Kidney (tissue), 14 donors: ENCODE data around the gene KRTAP5-11. TPM values are rescaled to one million over a fixed set of nuclear protein-coding genes. Genes with fewer than 3 reads are reported as not detected.

Experiments
- DNase-seq, 5 donors: peaks; one replicate each; pipeline ENCODE4 v3.0.0-alpha.2; 2013 to 2020
- FAIRE-seq: peaks from 2 replicates; lab custom pipeline; 2012; peaks lifted over from hg19 to GRCh38; lab: Jason Lieb, UNC
- H3K27ac ChIP-seq, 2 donors: one replicate each; pipeline ENCODE4 v1.7.0; 2013; ENCODE audit warnings: low read depth in 2 of 2, low read length in 2 of 2, inconsistent platforms in 1 of 2
- H3K27me3 ChIP-seq: one replicate; pipeline ENCODE4 v1.7.1; 2013; ENCODE audit warnings: low read length, inconsistent platforms; ENCODE audit not compliant: control insufficient read depth, insufficient read depth
- H3K36me3 ChIP-seq, 3 donors: one replicate each; pipeline versions ENCODE4 v1.7.0 to v1.7.1; 2013; ENCODE audit warnings: low read length in 3 of 3, control low read depth in 1 of 3, inconsistent platforms in 1 of 3; ENCODE audit not compliant: insufficient read depth in 3 of 3, control insufficient read depth in 2 of 3
- H3K4me1 ChIP-seq, 3 donors: one replicate each; pipeline versions ENCODE4 v1.7.0 to v1.7.1; 2013; ENCODE audit warnings: low read length in 3 of 3, inconsistent platforms in 1 of 3, low read depth in 1 of 3; ENCODE audit not compliant: control insufficient read depth in 2 of 3, insufficient read depth in 2 of 3
- H3K4me3 ChIP-seq, 3 donors: one replicate each; pipeline versions ENCODE4 v1.7.0 to v1.8.1; 2013; ENCODE audit warnings: low read length in 3 of 3, control low read depth in 1 of 3, inconsistent platforms in 1 of 3
- H3K9ac ChIP-seq, 3 donors: one replicate each; pipeline versions ENCODE4 v1.7.0 to v1.7.1; 2013; ENCODE audit warnings: low read length in 3 of 3, control low read depth in 1 of 3, inconsistent platforms in 1 of 3
- H3K9me3 ChIP-seq, 3 donors: one replicate each; pipeline versions ENCODE4 v1.7.0 to v1.7.1; 2013; ENCODE audit warnings: low read length in 3 of 3, control low read depth in 1 of 3, inconsistent platforms in 1 of 3; ENCODE audit not compliant: control insufficient read depth in 2 of 3, insufficient read depth in 1 of 3
- intact Hi-C: fragments of 100-400 bp; cut with DNase I; formaldehyde crosslinking; loops from one replicate; pipeline ENCODE4 v1.11.1; 2022
- polyA plus RNA-seq: library from polyadenylated mRNA; stranded (reverse); fragments of 350-450 nt; fragmentation: Illumina TruSeq; extraction: RNeasy Lipid Tissue Mini Kit (QIAGEN cat#74804); gene quantifications from one replicate; pipeline ENCODE4 v1.2.3, GENCODE V29; 2014; ENCODE audit warnings: low read depth, low replicate concordance; ENCODE audit not compliant: insufficient read depth
- total RNA-seq: library from RNA; stranded (reverse); fragmentation: NEBNext Ultra II Directional; extraction: Animal tissue kit (Norgen Biotek cat#: 25700); gene quantifications from one replicate; pipeline ENCODE4 v1.2.1, GENCODE V29; 2021
- TF ChIP-seq, protein P1 (sequence below): IDR thresholded peaks from 3 replicates; pipeline ENCODE4 v1.5.1; 2012; ENCODE audit warnings: mild to moderate bottlenecking, moderate library complexity, borderline replicate concordance; ENCODE audit not compliant: insufficient read depth; ENCODE audit errors: extremely low read depth
- donor health status: control.
- donor health status: control.
- donor health status: control.
- donor health status: control.
- donor health status: control.
- donor health status: DM: yes; HTN: yes; CAD: no.
- donor health status: Normal renal cell carcinoma (clear cell type).

The KRTAP5-11 gene
- total and polyA plus RNA-seq, 2 donors from 2014 or later: not detected

DNA sequence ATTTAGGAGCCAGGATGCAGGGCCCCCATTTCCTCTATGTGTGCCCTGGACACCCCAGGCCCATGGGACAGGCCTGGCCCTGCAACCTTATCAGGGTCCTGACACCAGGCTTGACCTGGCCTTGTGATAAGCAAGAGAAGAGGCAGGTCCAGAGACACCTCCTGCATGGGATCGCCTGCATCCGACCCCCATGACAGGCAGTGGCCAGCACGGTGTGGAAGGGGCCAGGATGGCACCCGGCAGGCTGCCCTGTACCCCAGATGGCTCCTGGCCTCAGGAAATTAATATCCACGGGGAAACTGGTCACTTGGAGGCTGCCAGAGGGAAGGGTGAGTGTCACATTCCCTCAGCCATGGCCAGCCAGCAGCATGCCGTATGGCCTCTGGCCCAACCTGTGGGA is 27.7 kb downstream of the KRTAP5-11 start:
- Histone ChIP-seq H3K9me3 (no peaks in the 10 kb centered on the region), H3K9ac (no peak overlapping the region), H3K27ac (no peak overlapping the region), H3K4me3 (no peak overlapping the region), H3K27me3 (no peaks in the 10 kb centered on the region), H3K4me1 (no peaks in the 10 kb centered on the region), H3K36me3 (no peaks in the 10 kb centered on the region)
- DNase-seq (no peak), FAIRE-seq (no peak)
- TF ChIP-seq, protein P1, sequence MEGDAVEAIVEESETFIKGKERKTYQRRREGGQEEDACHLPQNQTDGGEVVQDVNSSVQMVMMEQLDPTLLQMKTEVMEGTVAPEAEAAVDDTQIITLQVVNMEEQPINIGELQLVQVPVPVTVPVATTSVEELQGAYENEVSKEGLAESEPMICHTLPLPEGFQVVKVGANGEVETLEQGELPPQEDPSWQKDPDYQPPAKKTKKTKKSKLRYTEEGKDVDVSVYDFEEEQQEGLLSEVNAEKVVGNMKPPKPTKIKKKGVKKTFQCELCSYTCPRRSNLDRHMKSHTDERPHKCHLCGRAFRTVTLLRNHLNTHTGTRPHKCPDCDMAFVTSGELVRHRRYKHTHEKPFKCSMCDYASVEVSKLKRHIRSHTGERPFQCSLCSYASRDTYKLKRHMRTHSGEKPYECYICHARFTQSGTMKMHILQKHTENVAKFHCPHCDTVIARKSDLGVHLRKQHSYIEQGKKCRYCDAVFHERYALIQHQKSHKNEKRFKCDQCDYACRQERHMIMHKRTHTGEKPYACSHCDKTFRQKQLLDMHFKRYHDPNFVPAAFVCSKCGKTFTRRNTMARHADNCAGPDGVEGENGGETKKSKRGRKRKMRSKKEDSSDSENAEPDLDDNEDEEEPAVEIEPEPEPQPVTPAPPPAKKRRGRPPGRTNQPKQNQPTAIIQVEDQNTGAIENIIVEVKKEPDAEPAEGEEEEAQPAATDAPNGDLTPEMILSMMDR: no peak
- intact Hi-C loops: no loop called here

DNA sequence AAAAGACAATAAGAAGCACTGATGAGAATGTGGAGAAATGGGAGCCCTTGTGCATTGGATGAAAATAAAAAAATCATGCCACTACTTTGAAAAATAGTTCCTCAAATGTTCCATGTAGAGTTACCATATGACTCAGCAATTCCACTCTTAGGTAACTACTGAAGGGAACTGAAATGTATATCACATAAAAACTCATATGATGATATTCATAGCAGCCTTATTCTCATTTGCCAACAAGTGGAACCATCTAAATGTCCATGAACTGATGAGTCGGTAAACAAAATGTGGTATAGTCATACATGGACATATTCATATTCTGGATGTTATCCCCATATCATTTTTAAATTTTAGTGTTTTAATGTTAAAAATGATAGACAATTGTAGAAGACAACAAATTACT is 31.0 kb downstream of the KRTAP5-11 start:
- Histone ChIP-seq H3K9ac (no peak overlapping the region), H3K27ac (no peak overlapping the region), H3K27me3 (no peaks in the 10 kb centered on the region), H3K9me3 (no peaks in the 10 kb centered on the region), H3K36me3 (no peaks in the 10 kb centered on the region), H3K4me1 (no peaks in the 10 kb centered on the region), H3K4me3 (no peak overlapping the region)
- intact Hi-C loops: no loop called here
- DNase-seq (no peak), FAIRE-seq (no peak)
- TF ChIP-seq, protein P1: no peak

DNA sequence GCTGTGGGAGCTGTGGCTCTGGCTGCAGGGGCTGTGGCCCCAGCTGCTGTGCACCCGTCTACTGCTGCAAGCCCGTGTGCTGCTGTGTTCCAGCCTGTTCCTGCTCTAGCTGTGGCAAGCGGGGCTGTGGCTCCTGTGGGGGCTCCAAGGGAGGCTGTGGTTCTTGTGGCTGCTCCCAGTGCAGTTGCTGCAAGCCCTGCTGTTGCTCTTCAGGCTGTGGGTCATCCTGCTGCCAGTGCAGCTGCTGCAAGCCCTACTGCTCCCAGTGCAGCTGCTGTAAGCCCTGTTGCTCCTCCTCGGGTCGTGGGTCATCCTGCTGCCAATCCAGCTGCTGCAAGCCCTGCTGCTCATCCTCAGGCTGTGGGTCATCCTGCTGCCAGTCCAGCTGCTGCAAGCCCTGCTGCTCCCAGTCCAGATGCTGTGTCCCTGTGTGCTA is 33.9 kb downstream of the KRTAP5-11 start:
- intact Hi-C loops: no loop called here
- Histone ChIP-seq H3K27ac (no peak overlapping the region), H3K9ac (no peak overlapping the region), H3K4me1 (no peaks in the 10 kb centered on the region), H3K4me3 (no peak overlapping the region), H3K27me3 (no peaks in the 10 kb centered on the region), H3K36me3 (no peaks in the 10 kb centered on the region), H3K9me3 (no peaks in the 10 kb centered on the region)
- TF ChIP-seq, protein P1: no peak
- FAIRE-seq (no peak), DNase-seq (peak in 1 of 5 donors; percentile 47)

DNA sequence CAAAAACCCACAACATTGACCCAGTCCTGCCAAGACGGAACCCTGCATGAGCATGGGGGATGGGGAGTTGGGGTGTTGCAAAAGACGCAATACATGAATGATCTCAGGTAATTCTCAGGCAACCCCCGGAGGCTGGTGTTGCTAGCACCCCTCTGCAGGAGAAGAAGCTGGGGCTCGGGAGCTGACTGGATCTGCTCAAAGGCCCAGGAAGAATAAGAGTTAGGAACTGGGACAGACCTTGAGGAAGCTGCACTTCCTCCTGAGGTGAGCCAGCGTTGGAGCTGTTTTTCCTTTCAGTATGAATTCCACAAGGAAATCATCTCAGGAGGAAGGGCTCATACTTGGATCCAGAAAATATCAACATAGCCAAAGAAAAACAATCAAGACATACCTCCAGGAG is 34.6 kb downstream of the KRTAP5-11 start, which contains the start of gene KRTAP5-9:
Gene KRTAP5-9, plus strand, starts transcription at position 301 of the 400 bp plus-strand sequence. CDS start 238 bp downstream, outside the sequence.
- no peaks in the 10 kb centered on the region for H3K27me3 ChIP-seq
- no peak within 1 kb of the TSS for H3K9ac ChIP-seq
- H3K27ac ChIP-seq: no peak within 1 kb of the TSS
- H3K4me3 ChIP-seq: no peak within 1 kb of the TSS
- H3K9me3 ChIP-seq: no peaks in the 10 kb centered on the region
- H3K36me3 ChIP-seq: no peaks in the 10 kb centered on the region
- intact Hi-C loops: no loop called here
- FAIRE-seq: no peak
- TF ChIP-seq, protein P1: no peak
- DNase-seq: peak in 1 of 5 donors; percentile 26
- no peaks in the 10 kb centered on the region for H3K4me1 ChIP-seq
